ENCODE results near the gene ZDHHC23.

The ZDHHC23 gene

DNA sequence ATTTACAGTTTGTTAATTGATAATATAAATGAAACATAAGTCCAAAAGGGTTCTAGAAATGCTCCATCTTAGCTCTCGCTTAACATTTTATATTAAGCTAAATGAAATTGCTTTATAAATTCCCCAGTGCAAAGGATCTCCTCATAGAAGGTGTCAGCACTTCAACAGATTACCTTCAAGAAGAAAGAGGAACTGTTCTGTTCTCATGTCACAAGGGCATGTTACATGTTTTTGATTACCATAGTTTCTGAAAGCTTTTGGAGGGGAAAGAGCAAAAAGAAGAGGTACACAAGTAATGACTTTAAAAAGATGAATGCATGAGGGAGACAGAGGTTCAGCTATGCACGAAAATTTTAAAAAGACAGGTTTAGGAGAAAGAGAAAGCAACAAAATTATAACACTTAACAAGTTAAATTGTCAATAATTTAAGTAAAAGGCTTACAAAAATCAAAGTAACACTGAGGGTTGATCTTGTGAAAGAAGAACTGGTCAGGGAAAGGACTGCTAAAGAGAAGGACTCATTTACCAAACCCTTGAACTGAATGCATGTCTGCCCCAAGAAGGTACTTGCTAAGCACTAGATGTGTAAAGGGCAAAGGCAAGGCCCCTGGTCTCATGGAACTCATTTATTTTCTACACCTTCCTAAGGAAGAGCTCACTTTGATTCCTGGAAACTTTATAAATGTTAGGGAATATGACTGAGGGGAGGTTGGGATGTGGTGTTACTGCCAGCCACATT, 63.4 kb downstream of the ZDHHC23 start:
- TF ChIP-seq, protein P1, sequence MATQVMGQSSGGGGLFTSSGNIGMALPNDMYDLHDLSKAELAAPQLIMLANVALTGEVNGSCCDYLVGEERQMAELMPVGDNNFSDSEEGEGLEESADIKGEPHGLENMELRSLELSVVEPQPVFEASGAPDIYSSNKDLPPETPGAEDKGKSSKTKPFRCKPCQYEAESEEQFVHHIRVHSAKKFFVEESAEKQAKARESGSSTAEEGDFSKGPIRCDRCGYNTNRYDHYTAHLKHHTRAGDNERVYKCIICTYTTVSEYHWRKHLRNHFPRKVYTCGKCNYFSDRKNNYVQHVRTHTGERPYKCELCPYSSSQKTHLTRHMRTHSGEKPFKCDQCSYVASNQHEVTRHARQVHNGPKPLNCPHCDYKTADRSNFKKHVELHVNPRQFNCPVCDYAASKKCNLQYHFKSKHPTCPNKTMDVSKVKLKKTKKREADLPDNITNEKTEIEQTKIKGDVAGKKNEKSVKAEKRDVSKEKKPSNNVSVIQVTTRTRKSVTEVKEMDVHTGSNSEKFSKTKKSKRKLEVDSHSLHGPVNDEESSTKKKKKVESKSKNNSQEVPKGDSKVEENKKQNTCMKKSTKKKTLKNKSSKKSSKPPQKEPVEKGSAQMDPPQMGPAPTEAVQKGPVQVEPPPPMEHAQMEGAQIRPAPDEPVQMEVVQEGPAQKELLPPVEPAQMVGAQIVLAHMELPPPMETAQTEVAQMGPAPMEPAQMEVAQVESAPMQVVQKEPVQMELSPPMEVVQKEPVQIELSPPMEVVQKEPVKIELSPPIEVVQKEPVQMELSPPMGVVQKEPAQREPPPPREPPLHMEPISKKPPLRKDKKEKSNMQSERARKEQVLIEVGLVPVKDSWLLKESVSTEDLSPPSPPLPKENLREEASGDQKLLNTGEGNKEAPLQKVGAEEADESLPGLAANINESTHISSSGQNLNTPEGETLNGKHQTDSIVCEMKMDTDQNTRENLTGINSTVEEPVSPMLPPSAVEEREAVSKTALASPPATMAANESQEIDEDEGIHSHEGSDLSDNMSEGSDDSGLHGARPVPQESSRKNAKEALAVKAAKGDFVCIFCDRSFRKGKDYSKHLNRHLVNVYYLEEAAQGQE (IDR thresholded peaks at IDR 0.05; ENCODE audit: insufficient read depth in 1 of 2, low read depth in 2 of 2, low read length in 2 of 2) = no peak

Data from PFSK-1 (cell line).